ENCODE data around the gene VHLL.

DNA sequence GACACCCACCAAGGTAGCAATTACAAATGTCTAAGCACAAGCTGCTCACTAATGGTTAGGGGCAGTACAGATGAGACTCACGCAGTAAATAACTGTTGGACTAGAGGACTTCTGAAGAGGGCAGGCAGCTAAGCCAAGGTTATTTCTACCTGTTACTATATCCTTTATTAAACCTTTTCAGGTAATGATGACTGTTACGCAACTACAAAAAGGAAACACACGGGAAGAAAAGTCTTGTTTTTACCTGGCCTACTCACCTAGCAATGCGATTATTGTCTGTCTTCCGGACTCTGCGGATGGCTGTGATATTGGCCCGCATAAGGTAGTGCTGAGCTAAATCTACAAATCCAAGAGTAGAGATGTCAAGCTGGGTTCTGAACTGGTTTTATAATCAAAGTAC is 17.8 kb upstream of the VHLL start:
- TF ChIP-seq YY1 (IDR thresholded peaks at IDR 0.05; ENCODE audit: insufficient read depth, insufficient read length): no peak
- no peak for TF ChIP-seq ZNF274 (IDR thresholded peaks at IDR 0.05; ENCODE audit: low read depth, low read length)
